Psoas muscle (tissue), 8 donors: ENCODE measurements around the gene OSBPL3. TPM values are rescaled to one million over a fixed set of nuclear protein-coding genes. Genes with fewer than 3 reads are reported as not detected.

Source experiments
- ATAC-seq, 4 donors: fragments of 200-7000 bp; cut with Tn5 transposase; one replicate each; pipeline ENCODE4 v1.9.1; 2020; ENCODE audit warnings: moderate library complexity in 3 of 4, mild to moderate bottlenecking in 2 of 4
- DNase-seq, 2 donors: peaks; one replicate each; pipeline ENCODE4 v3.0.0-alpha.2; 2020
- H3K27ac ChIP-seq: fragments of 200-600 bp; one replicate; pipeline ENCODE4 v1.8.0; 2022
- H3K27me3 ChIP-seq, 3 donors: fragments of 200-600 bp in 1 of 3; one replicate each; pipeline versions ENCODE4 v1.6.1 to v1.8.0; 2013 to 2022; ENCODE audit warnings: low read length in 2 of 3, mild to moderate bottlenecking in 2 of 3, moderate library complexity in 1 of 3; ENCODE audit not compliant: insufficient read depth in 3 of 3
- H3K36me3 ChIP-seq, 2 donors: fragments of 200-600 bp in 1 of 2; one replicate each; pipeline versions ENCODE4 v1.6.1 to v1.8.0; 2013 to 2022; ENCODE audit warnings: low read depth in 1 of 2, mild to moderate bottlenecking in 1 of 2, moderate library complexity in 1 of 2; ENCODE audit not compliant: insufficient read depth in 1 of 2
- H3K4me1 ChIP-seq: fragments of 200-600 bp; one replicate; pipeline ENCODE4 v1.8.0; 2022
- H3K4me3 ChIP-seq: fragments of 200-600 bp; one replicate; pipeline ENCODE4 v1.8.0; 2022; ENCODE audit warnings: mild to moderate bottlenecking
- H3K9me3 ChIP-seq: fragments of 200-600 bp; one replicate; pipeline ENCODE4 v1.8.0; 2022
- WGBS, 3 donors: extraction: QIAGEN DNeasy Blood & Tissue Kit; methylation state at CpG; one replicate each; pipeline versions ENCODE4 v1.1.6 to v1.1.7; 2013; 5-methylcytosine and 5-hydroxymethylcytosine counted together
- intact Hi-C, 2 donors: fragments of 100-400 bp; cut with DNase I; formaldehyde crosslinking; loops; one replicate each; pipeline versions ENCODE4 v1.11.0 to v1.14.2; 2022
- polyA plus RNA-seq, 3 donors: library from polyadenylated mRNA; stranded (reverse); fragments of 200-250 nt; gene quantifications; one replicate each; pipeline ENCODE4 v1.2.3, GENCODE V29; 2013
- total RNA-seq, 4 donors: library from RNA; stranded (reverse); fragmentation: NEBNext Ultra II Directional in 2 of 4; extraction: Animal tissue kit (Norgen Biotek cat#: 25700) in 2 of 4; gene quantifications; one replicate each; pipeline versions ENCODE4 v1.2.1 to v1.2.4, GENCODE V29; 2021 to 2023
- TF ChIP-seq, protein P1 (sequence below): fragments of 200-600 bp; IDR thresholded peaks from one replicate; pipeline ENCODE4 v1.8.0; 2022; ENCODE audit warnings: antibody characterized with exemption
- donor health status: healthy with polysubstance abuse.
- donor health status: DM: no; HTN: no; CAD: no; lungs with moderate emphysema.
- donor health status: Bipolar disorder and iron deficiency.
- donor health status: healthy.
- donor health status: DM: yes; HTN: yes; CAD: no.
- donor health status: DM: no; HTN: no; CAD: no.
- donor health status: DM: no; HTN: no; CAD: no.
- donor health status: DM: yes; HTN: yes; CAD: no.

The OSBPL3 gene
- total and polyA plus RNA-seq, 7 donors: 1.9 to 8.7 (median 4.2) TPM

DNA sequence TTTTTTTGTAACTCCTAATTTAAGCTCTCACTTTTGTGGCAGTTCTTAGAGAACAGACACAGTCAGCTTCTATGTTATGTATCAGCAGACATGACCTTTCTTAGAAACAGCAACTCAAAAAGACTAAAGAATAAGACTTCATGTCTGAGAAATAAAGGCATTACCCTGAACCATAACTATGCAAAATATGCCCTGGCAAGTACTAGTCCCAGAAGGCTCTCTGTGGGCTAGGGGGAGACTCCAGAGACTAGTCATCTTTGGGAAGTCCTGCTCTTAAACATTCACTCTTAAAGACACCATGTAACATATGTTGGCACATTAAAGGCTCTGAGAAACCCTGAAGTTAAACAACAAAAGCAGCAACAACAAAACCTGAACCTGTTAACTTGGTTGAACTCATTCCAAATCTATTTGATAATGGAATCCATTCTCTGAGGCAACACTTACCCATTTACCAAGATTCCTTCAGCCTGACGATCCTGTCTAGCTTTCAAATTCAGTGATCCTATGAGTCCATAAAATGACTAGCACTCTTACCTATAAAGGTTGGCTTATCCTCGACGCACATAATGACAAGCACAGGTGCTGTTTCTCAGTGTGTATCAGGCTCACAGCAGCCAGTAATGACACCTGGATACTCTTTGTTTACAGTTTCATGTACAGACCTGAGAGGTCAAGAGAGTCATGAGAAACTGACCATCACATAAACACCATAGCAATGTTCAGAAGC, 62.3 kb downstream of the OSBPL3 start:
- Histone ChIP-seq H3K4me1 (peaks cover 8% of the 10 kb centered on the region), H3K27ac (no peak overlapping the region), H3K27me3 (no peaks in the 10 kb centered on the region), H3K36me3 (no peaks in the 10 kb centered on the region), H3K4me3 (no peak overlapping the region), H3K9me3 (no peaks in the 10 kb centered on the region)
- WGBS, 3 donors: 52 to 70% (median 60%) methylated on average over 3 of the region's 3 CpGs
- ATAC-seq (no peak), DNase-seq (no peak)
- TF ChIP-seq, protein P1, sequence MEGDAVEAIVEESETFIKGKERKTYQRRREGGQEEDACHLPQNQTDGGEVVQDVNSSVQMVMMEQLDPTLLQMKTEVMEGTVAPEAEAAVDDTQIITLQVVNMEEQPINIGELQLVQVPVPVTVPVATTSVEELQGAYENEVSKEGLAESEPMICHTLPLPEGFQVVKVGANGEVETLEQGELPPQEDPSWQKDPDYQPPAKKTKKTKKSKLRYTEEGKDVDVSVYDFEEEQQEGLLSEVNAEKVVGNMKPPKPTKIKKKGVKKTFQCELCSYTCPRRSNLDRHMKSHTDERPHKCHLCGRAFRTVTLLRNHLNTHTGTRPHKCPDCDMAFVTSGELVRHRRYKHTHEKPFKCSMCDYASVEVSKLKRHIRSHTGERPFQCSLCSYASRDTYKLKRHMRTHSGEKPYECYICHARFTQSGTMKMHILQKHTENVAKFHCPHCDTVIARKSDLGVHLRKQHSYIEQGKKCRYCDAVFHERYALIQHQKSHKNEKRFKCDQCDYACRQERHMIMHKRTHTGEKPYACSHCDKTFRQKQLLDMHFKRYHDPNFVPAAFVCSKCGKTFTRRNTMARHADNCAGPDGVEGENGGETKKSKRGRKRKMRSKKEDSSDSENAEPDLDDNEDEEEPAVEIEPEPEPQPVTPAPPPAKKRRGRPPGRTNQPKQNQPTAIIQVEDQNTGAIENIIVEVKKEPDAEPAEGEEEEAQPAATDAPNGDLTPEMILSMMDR: no peak
- intact Hi-C loops: no loop called here

DNA sequence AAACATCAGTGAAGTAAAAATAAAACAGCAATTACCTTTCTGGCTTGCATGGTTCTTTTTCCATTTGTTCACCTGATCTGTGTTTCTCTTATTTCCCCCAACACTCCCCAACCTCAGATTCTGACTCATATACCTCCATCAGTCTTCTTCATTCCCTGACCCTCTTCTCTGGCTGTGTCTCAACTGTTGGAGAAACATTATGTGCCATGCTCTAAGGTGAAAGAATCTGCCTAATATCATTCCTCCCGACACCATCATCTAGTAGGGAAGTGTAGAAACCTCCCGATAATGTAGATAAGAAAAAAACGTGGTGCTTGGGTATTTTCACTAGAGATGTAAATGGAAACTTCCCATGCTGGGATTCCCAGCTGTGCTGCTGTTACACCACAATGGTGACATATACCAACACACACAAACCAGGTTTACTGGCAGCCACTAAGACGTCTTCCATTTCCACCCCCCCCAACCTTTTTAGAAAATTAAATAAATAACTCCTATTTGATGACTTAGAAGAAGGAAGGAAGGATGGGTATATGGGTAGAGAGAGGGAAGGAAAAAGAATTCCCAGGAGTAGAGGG, 63.4 kb downstream of the OSBPL3 start:
- Histone ChIP-seq H3K4me3 (no peak overlapping the region), H3K27ac (no peak overlapping the region), H3K36me3 (no peaks in the 10 kb centered on the region), H3K27me3 (no peaks in the 10 kb centered on the region), H3K4me1 (peaks cover 11% of the 10 kb centered on the region), H3K9me3 (no peaks in the 10 kb centered on the region)
- intact Hi-C loops: no loop called here
- TF ChIP-seq, protein P1: no peak
- DNase-seq (no peak), ATAC-seq (no peak)
- WGBS, 3 donors: 57 to 68% (median 68%) methylated on average over 4 of the region's 4 CpGs

DNA sequence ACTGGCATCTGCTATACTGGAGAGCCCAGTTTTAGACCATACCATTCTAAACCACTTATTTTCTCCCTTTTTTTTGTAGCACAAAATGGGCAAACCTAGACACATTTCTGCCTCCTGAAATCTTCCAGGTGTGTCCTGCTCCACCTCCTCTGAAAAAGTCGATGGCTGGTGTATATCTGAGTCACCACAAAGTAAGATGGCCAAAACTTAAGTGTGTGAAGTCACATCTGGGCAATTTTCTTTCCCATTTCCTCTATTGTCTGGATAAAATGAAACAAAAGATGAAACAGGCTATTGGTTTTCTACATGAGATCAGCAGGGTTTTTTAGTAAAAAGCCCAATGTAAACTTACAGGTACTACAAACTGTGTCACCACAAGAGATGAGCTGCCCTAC, 65.5 kb downstream of the OSBPL3 start:
- Histone ChIP-seq H3K4me3 (no peak overlapping the region), H3K36me3 (no peaks in the 10 kb centered on the region), H3K4me1 (peaks cover 22% of the 10 kb centered on the region), H3K9me3 (no peaks in the 10 kb centered on the region), H3K27ac (no peak overlapping the region), H3K27me3 (no peaks in the 10 kb centered on the region)
- TF ChIP-seq, protein P1: no peak
- intact Hi-C loops: no loop called here
- 31 to 48% (median 37%) methylated on average over 1 of the region's 1 CpG for WGBS, 3 donors
- DNase-seq: no peak
- no peak for ATAC-seq

DNA sequence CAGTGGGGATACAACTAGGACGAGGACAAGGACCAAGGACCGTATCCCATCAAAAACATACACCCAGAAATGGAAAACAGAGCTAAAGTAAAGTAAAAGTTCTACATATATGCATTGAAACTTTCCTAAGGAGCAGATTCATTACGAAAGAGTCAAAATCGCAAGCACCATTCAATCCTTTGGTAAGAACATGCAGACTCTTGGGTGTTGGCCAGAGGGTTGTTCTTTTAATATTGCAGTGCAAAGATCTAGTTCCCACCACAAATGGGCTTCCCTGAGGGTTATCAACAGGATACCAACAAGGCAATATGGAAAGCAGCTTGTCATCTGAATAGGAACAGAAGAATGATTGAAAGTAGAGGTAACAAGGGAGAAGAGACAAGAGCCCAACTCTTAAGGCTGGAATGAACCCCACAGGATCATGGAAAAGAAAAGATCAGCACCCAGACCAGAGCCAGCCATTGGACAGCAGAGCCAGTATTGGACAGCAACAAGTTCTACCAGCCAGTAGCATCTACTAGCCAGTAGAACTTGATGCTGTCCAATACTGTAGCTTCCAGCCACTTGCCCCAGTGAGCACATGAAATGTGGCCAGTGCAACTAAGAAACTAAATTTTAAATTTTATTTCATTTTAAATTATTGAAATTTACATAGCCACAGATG, 66.0 kb downstream of the OSBPL3 start:
- TF ChIP-seq, protein P1: no peak
- DNase-seq (no peak), ATAC-seq (no peak)
- Histone ChIP-seq H3K27me3 (no peaks in the 10 kb centered on the region), H3K27ac (no peak overlapping the region), H3K4me3 (no peak overlapping the region), H3K36me3 (no peaks in the 10 kb centered on the region), H3K4me1 (peaks cover 22% of the 10 kb centered on the region), H3K9me3 (no peaks in the 10 kb centered on the region)
- intact Hi-C loops: no loop called here
- 61 to 85% (median 76%) methylated on average over 4 of the region's 4 CpGs for WGBS, 3 donors
